GM12878 (cell line): ENCODE results near the gene TPGS1. TPM values are rescaled to one million over a fixed set of nuclear protein-coding genes. Genes with fewer than 3 reads are reported as not detected.

Experiments used
- ATAC-seq: fragments of 200-7000 bp; cut with Tn5 transposase; 3 replicates; pipeline ENCODE4 v1.9.1; 2020; ENCODE audit warnings: mild to moderate bottlenecking, moderate library complexity
- BruUV-seq: library from RNA; stranded (reverse); fragments of 400-500 nt; replicated peaks from 2 replicates; lab custom pipeline; 2021; lab: Mats Ljungman, UMichigan
- CTCF ChIA-PET: fragments of 300-600 bp; sonication (Branson Sonifier 250); formaldehyde crosslinking; extraction: SDS; loops from one replicate; lab custom pipeline; 2021; ENCODE audit warnings: inconsistent platforms; lab: Yijun Ruan, JAX
- POLR2A ChIA-PET: fragments of 350-600 bp; formaldehyde crosslinking; extraction: SDS; loops from one replicate; lab custom pipeline; 2021; ENCODE audit warnings: inconsistent platforms; lab: Charles Lee
- RAD21 ChIA-PET: fragments of 300-600 bp; sonication (Branson Sonifier 250); formaldehyde crosslinking; loops from one replicate; lab custom pipeline; 2023; ENCODE audit warnings: antibody characterized with exemption; ENCODE audit not compliant: unreplicated experiment; lab: Charles Lee
- SMC1A ChIA-PET: fragments of 300-600 bp; sonication (Branson Sonifier 250); formaldehyde crosslinking; loops from one replicate; lab custom pipeline; 2023; ENCODE audit not compliant: unreplicated experiment, uncharacterized antibody; lab: Charles Lee
- DNase-seq: peaks from one replicate; pipeline ENCODE4 v3.0.0-alpha.2; 2011; ENCODE audit warnings: low read depth, low spot score
- FAIRE-seq: peaks from 3 replicates; lab custom pipeline; 2011; peaks lifted over from hg19 to GRCh38; lab: Jason Lieb, UNC
- H2AFZ ChIP-seq: 2 replicates; pipeline ENCODE4 v1.6.0; 2011; ENCODE audit warnings: low read depth, low read length, control low read depth; ENCODE audit not compliant: control insufficient read depth
- H3K27ac ChIP-seq: 2 replicates; pipeline ENCODE4 v1.5.1; 2011; ENCODE audit warnings: control low read depth; ENCODE audit not compliant: control insufficient read depth, insufficient read depth
- H3K27me3 ChIP-seq, 2 experiments: replicated peaks in 1 of 2; 2 replicates each; pipeline versions ENCODE4 v1.6.0 to v1.6.1; 2011; ENCODE audit warnings: low read length in 1 of 2; ENCODE audit not compliant: control insufficient read depth in 2 of 2, insufficient read depth in 2 of 2
- H3K36me3 ChIP-seq, 2 experiments: 2 replicates each; pipeline ENCODE4 v1.5.1; 2011; ENCODE audit warnings: low read length in 1 of 2; ENCODE audit not compliant: control insufficient read depth in 2 of 2, insufficient read depth in 2 of 2
- H3K4me1 ChIP-seq: 2 replicates; pipeline ENCODE4 v1.6.1; 2011; ENCODE audit warnings: mild to moderate bottlenecking, low read length, moderate library complexity, mixed read lengths; ENCODE audit not compliant: control insufficient read depth, insufficient read depth
- H3K4me2 ChIP-seq: 2 replicates; pipeline ENCODE4 v1.6.0; 2011; ENCODE audit warnings: control low read depth; ENCODE audit not compliant: control insufficient read depth, insufficient read depth
- H3K4me3 ChIP-seq: fragments of 200-600 bp; sonication (generic); 2 replicates; pipeline ENCODE4 v1.5.1; 2016
- H3K79me2 ChIP-seq: 2 replicates; pipeline ENCODE4 v1.6.0; 2011; ENCODE audit warnings: low read length; ENCODE audit not compliant: control insufficient read depth, insufficient read depth
- H3K9ac ChIP-seq: 2 replicates; pipeline ENCODE4 v1.8.0; 2011; ENCODE audit warnings: low read length, control low read depth, mixed read lengths; ENCODE audit not compliant: control insufficient read depth, insufficient read depth
- H3K9me3 ChIP-seq: replicated peaks from 3 replicates; pipeline ENCODE4 v1.5.1; 2011; ENCODE audit warnings: mild to moderate bottlenecking, low read length; ENCODE audit not compliant: control insufficient read depth, insufficient read depth
- H4K20me1 ChIP-seq: 2 replicates; pipeline ENCODE4 v1.6.0; 2011; ENCODE audit not compliant: control insufficient read depth, insufficient read depth
- ATF2 ChIP-seq: IDR thresholded peaks from 2 replicates; pipeline ENCODE4 v1.6.1; 2012; ENCODE audit warnings: low read length, inconsistent platforms
- BHLHE40 ChIP-seq, 2 experiments: fragments of 450-650 bp in 1 of 2; IDR thresholded peaks; 2 replicates each; pipeline ENCODE4 v1.6.1; 2011 to 2017; ENCODE audit warnings: low read depth in 2 of 2, borderline replicate concordance in 1 of 2, improper control_type of control experiment in 1 of 2, low read length in 1 of 2, mild to moderate bottlenecking in 1 of 2
- CHD4 ChIP-seq: fragments of 200-600 bp; sonication (generic); IDR thresholded peaks from 2 replicates; pipeline ENCODE4 v1.6.1; 2016; ENCODE audit warnings: mild to moderate bottlenecking
- JUNB ChIP-seq: IDR thresholded peaks from 2 replicates; pipeline ENCODE4 v1.6.1; 2016; ENCODE audit warnings: antibody characterized with exemption, mild to moderate bottlenecking
- KAT2A ChIP-seq: conservative IDR thresholded peaks from 2 replicates; pipeline ENCODE4 v1.6.1; 2011; ENCODE audit warnings: low read depth, low read length; ENCODE audit not compliant: control insufficient read depth
- MEF2B ChIP-seq: fragments of 450-650 bp; IDR thresholded peaks from 2 replicates; pipeline ENCODE4 v1.6.1; 2018; ENCODE audit warnings: mild to moderate bottlenecking, moderate library complexity; ENCODE audit not compliant: partially characterized antibody, poor library complexity, severe bottlenecking
- NBN ChIP-seq: fragments of 450-650 bp; IDR thresholded peaks from 2 replicates; pipeline ENCODE4 v1.6.1; 2016
- PRDM15 ChIP-seq: fragments of 450-650 bp; formaldehyde crosslinking; IDR thresholded peaks from 2 replicates; pipeline ENCODE4 v1.4.0; 2020; ENCODE audit warnings: mild to moderate bottlenecking, moderate library complexity
- RB1 ChIP-seq: fragments of 450-650 bp; formaldehyde crosslinking; IDR thresholded peaks from 2 replicates; pipeline ENCODE4 v1.6.1; 2017; ENCODE audit warnings: mild to moderate bottlenecking, borderline replicate concordance
- SP1 ChIP-seq: IDR thresholded peaks from one replicate; pipeline ENCODE4 v1.6.1; 2011; ENCODE audit warnings: low read depth, low read length
- STAT1 ChIP-seq: fragments of 450-650 bp; conservative IDR thresholded peaks from 2 replicates; pipeline ENCODE4 v1.6.1; 2014; ENCODE audit warnings: antibody characterized with exemption, mild to moderate bottlenecking
- USF2 ChIP-seq: IDR thresholded peaks from 2 replicates; pipeline ENCODE4 v1.6.1; 2011; ENCODE audit warnings: low read depth, low read length, improper control_type of control experiment, borderline replicate concordance
- ZNF592 ChIP-seq: fragments of 450-650 bp; IDR thresholded peaks from 2 replicates; pipeline ENCODE4 v1.6.1; 2017; ENCODE audit warnings: mild to moderate bottlenecking, moderate library complexity
- ZSCAN29 ChIP-seq: fragments of 450-650 bp; IDR thresholded peaks from 2 replicates; pipeline ENCODE4 v1.6.1; 2017; ENCODE audit warnings: mild to moderate bottlenecking, moderate library complexity
- WGBS: methylation state at CpG from one replicate; pipeline ENCODE4 v1.1.6; 2016; ENCODE audit warnings: low lambda C conversion rate; ENCODE audit not compliant: insufficient replicate concordance, insufficient coverage; ENCODE audit errors: missing lambda C conversion rate; 5-methylcytosine and 5-hydroxymethylcytosine counted together
- in situ Hi-C: fragments of 300-500 bp; cut with MboI; formaldehyde crosslinking; loops from 9 replicates; pipeline ENCODE4 v1.14.3; 2018; ENCODE audit warnings: mixed read lengths
- intact Hi-C: fragments of 100-400 bp; cut with micrococcal nuclease; formaldehyde crosslinking; loops from one replicate; pipeline ENCODE4 v1.14.2; 2022; ENCODE audit not compliant: unreplicated experiment
- polyA plus RNA-seq, 11 experiments: library from polyadenylated mRNA; depleted of rRNA in 4 of 11; unstranded in 6 of 11; stranded (reverse) in 5 of 11; fragments of >200 nt; fragmentation: Nextera tagmentation in 4 of 11; fragmentation: Illumina TruSeq in 1 of 11; extraction: Ambion mirVana in 4 of 11; extraction: Trizol in 1 of 11; gene quantifications; 1 replicate in 1 of 11; 2 replicates in 10 of 11; pipeline versions ENCODE4 v1.2.1 to v1.2.3, GENCODE V29; 2011 to 2016; ENCODE audit warnings: inconsistent platforms in 2 of 11, missing spikeins in 2 of 11, low read depth in 1 of 11
- total RNA-seq, 4 experiments: library from RNA; depleted of rRNA in 3 of 4; stranded (reverse); fragments of >200 nt in 3 of 4; fragmentation: Illumina TruSeq in 1 of 4; extraction: Trizol in 1 of 4; gene quantifications; 2 replicates each; pipeline versions ENCODE4 v1.2.1 to v1.2.3, GENCODE V29; 2013 to 2021

TPGS1 gene
- total and polyA plus RNA-seq, 10 of the 15 experiments (the other 5 are each of a cell fraction or from before 2014, with no cell fraction given) = 0.24 to 24.7 (median 7.7) TPM; not detected in 2

GRCh38 chr19:556611-557382 lies 49.5 kb downstream of the TPGS1 start:
- no peak for FAIRE-seq
- CTCF ChIA-PET = interaction anchor here (0.8 to 1.0 kb wide), 2 partner anchors 18 to 50 kb away, joined by 3 read pairs; partner anchors contain the start of gene TPGS1
- no peak overlapping the region for H2AFZ ChIP-seq
- TF ChIP-seq ATF2 (no peak), RB1 (no peak), ZNF592 (no peak), STAT1 (no peak), KAT2A (no peak), PRDM15 (CRISPR knock-in tag) (no peak), SP1 (no peak), NBN (no peak), USF2 (no peak), ZSCAN29 (no peak), JUNB (no peak), CHD4 (no peak), BHLHE40 (IDR thresholded peaks at IDR 0.05; ENCODE audit: borderline replicate concordance in 1 of 2, low read depth in 2 of 2, low read length in 1 of 2) (no peak), MEF2B (no peak)

More at GRCh38 chr19:556611-557382, 49.5 kb downstream of the TPGS1 start:
- intact Hi-C loops = no loop called here
- in situ Hi-C loops = no loop called here
- H3K27ac ChIP-seq = no peak overlapping the region
- no peaks in the 10 kb centered on the region for H4K20me1 ChIP-seq
- no peaks in the 10 kb centered on the region for H3K27me3 ChIP-seq
- ChIA-PET SMC1A (no interaction called here), POLR2A (no interaction called here), RAD21 (no interaction called here)
- H3K9me3 ChIP-seq = no peaks in the 10 kb centered on the region
- no peak overlapping the region for H3K9ac ChIP-seq
- DNase-seq (no peak), ATAC-seq (no peak)
- BruUV-seq = no TSS peak
- H3K4me2 ChIP-seq = no peak overlapping the region
- H3K79me2 ChIP-seq = no peaks in the 10 kb centered on the region
- H3K36me3 ChIP-seq = no peaks in the 10 kb centered on the region
- no peak overlapping the region for H3K4me3 ChIP-seq
- H3K4me1 ChIP-seq = no peaks in the 10 kb centered on the region
- WGBS = 59% methylated on average over 29 of the region's 31 CpGs
